HG02870 (cell line): Measurements from ENCODE around the gene PCDHB13.

Source experiments
- ATAC-seq: cut with Tn5 transposase; IDR thresholded peaks from one replicate; pipeline ENCODE4 v1.9.1; 2021; ENCODE audit warnings: mild to moderate bottlenecking, moderate library complexity; ENCODE audit not compliant: unreplicated experiment

PCDHB13 gene

DNA sequence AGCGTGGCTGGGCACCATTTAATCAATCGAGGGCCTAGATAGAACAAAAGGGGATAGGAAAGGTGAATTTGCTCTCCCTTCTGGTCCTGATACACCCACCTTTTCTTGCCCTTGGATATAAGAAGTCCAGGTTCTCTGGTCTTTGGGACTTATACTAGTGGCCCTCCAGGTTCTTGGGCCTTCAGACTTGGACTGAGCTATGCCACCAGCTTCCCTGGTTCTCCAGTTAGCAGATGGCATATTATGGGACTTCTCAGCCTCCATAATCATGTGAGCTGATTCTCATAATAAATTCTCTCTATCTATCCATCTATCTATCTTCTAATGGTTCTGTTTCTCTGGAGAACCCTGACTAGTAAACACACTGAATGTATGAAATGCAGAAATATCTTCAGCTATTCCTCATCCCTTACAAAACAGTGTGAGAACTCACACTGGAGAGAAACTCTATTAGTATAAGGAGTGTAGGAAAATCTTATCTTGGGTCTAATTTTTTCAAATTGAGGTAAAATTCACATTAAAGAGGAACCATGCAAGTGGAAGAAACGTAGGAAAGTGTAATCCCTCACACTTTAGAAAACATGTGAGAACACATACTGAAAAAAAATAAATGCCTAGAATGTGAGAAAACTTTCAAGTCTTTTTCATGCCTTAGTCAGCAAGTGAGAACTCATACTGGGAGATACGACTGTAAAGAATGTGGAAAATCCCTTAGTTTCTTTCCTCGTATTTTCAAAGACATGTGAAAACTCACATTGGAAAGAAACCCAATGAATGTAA, 46.9 kb downstream of the PCDHB13 start:
- ATAC-seq: no peak

DNA sequence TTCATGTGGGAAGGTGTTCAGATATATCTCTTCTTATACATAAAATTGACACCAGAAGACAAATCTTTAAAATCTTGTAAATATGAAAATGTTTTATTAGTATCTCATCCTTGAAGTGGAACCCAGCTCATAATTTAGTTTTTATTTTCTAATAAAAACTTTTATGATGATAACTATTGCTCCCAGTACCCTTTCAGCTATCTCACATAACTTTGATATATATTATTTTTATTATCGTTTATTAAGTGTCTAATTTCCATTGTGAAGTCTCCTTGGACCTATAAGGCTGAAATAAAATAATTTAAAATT, 47.5 kb downstream of the PCDHB13 start:
- no peak for ATAC-seq
